Measurements from ENCODE around the gene PPP3CA. TPM values are rescaled to one million over a fixed set of nuclear protein-coding genes. Genes with fewer than 3 reads are reported as not detected.

The PPP3CA gene
- total and polyA plus RNA-seq, 2 donors from 2014 or later = 6.9 to 31.5 TPM

DNA sequence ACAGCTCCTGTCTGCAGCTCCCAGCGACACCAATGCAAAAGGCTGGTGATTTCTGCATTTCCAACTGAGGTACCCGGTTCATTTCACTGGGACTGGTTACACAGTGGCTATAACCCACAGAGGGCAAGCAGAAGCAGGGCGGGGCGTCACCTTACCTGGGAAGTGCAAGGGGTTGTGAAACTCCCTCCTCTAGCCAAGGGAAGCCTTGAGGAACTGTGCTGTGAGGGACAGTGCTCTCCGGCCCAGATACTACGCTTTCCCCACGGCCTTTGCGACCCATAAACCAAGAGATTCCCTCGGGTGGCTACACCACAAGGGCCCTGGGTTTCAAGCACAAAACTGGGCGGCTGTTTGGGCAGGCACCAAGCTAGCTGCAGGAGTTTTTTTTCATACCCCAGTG lies 218.9 kb downstream of the PPP3CA start:
- Histone ChIP-seq H3K27me3 (ENCODE audit: control insufficient read depth, insufficient read depth, low read length) (no peaks in the 10 kb centered on the region), H3K27ac (ENCODE audit: low read depth in 2 of 2, low read length in 2 of 2) (no peak overlapping the region), H3K9me3 (ENCODE audit: control insufficient read depth in 2 of 3, insufficient read depth in 1 of 3, low read length in 3 of 3) (no peaks in the 10 kb centered on the region), H3K9ac (ENCODE audit: low read length in 3 of 3) (no peak overlapping the region), H3K36me3 (ENCODE audit: control insufficient read depth in 2 of 3, insufficient read depth in 3 of 3, low read length in 3 of 3) (no peaks in the 10 kb centered on the region), H3K4me1 (ENCODE audit: control insufficient read depth in 2 of 3, insufficient read depth in 2 of 3, low read depth in 1 of 3, low read length in 3 of 3) (no peaks in the 10 kb centered on the region), H3K4me3 (ENCODE audit: low read length in 3 of 3) (no peak overlapping the region)
- DNase-seq (peak in 1 of 5 donors; percentile 26), FAIRE-seq (no peak)
- intact Hi-C loops (cut with DNase I) = no loop called here
- TF ChIP-seq, protein P1, sequence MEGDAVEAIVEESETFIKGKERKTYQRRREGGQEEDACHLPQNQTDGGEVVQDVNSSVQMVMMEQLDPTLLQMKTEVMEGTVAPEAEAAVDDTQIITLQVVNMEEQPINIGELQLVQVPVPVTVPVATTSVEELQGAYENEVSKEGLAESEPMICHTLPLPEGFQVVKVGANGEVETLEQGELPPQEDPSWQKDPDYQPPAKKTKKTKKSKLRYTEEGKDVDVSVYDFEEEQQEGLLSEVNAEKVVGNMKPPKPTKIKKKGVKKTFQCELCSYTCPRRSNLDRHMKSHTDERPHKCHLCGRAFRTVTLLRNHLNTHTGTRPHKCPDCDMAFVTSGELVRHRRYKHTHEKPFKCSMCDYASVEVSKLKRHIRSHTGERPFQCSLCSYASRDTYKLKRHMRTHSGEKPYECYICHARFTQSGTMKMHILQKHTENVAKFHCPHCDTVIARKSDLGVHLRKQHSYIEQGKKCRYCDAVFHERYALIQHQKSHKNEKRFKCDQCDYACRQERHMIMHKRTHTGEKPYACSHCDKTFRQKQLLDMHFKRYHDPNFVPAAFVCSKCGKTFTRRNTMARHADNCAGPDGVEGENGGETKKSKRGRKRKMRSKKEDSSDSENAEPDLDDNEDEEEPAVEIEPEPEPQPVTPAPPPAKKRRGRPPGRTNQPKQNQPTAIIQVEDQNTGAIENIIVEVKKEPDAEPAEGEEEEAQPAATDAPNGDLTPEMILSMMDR (IDR thresholded peaks at IDR 0.05; ENCODE audit: borderline replicate concordance, extremely low read depth, insufficient read depth) = no peak

DNA sequence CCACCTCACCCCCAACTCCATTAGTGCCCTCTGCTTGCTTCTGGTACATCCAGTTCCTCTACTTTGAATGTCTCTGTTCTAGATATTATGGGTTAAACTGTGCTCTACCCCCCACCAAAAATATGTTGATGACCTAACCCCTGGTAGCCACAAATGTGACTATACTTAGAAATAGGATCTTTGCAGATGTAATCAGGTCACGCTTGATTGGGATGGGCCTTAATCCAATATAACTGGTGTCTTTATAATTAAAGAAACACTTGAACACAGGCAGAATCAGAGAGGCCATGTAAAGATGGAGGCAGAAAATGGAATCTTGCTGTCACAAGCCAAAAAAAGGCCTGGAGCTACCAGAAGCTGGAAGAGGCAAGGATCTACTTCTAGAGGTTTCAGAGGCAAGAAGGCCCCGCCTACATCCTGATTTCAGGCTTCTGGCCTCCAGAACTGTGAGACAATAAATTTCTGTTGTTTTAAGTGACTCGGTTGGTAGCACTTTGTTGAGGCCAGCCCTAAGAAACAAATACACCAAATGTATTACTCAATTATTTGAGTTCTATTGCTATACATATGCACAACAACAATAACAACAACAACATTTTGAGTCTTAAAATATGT lies 220.0 kb downstream of the PPP3CA start:
- Histone ChIP-seq H3K4me3 (ENCODE audit: low read length in 3 of 3) (no peak overlapping the region), H3K27me3 (ENCODE audit: control insufficient read depth, insufficient read depth, low read length) (no peaks in the 10 kb centered on the region), H3K4me1 (ENCODE audit: control insufficient read depth in 2 of 3, insufficient read depth in 2 of 3, low read depth in 1 of 3, low read length in 3 of 3) (no peaks in the 10 kb centered on the region), H3K27ac (ENCODE audit: low read depth in 2 of 2, low read length in 2 of 2) (no peak overlapping the region), H3K9ac (ENCODE audit: low read length in 3 of 3) (no peak overlapping the region), H3K36me3 (ENCODE audit: control insufficient read depth in 2 of 3, insufficient read depth in 3 of 3, low read length in 3 of 3) (no peaks in the 10 kb centered on the region), H3K9me3 (ENCODE audit: control insufficient read depth in 2 of 3, insufficient read depth in 1 of 3, low read length in 3 of 3) (no peaks in the 10 kb centered on the region)
- DNase-seq (no peak), FAIRE-seq (no peak)
- TF ChIP-seq, protein P1 (IDR thresholded peaks at IDR 0.05; ENCODE audit: borderline replicate concordance, extremely low read depth, insufficient read depth) = no peak
- intact Hi-C loops (cut with DNase I) = no loop called here

DNA sequence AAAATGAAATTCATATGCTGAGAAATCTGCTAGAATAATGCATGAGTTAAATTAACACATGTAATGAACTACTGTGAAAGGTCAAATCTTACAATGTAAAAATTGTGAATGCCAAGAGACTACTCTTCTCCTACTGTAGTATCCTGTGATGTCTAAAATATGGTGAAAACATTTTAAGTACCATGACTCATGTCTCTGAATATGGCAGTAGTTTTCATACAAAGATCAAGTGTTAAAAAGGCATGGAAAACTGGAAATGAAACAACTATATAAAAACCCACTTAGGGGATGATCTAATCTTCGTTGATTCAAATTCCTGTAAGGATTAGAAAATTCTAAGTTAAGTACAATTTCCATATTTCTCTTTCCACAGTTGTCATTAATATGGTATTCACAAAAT lies 221.3 kb downstream of the PPP3CA start:
- FAIRE-seq (no peak), DNase-seq (no peak)
- Histone ChIP-seq H3K9me3 (ENCODE audit: control insufficient read depth in 2 of 3, insufficient read depth in 1 of 3, low read length in 3 of 3) (no peaks in the 10 kb centered on the region), H3K4me3 (ENCODE audit: low read length in 3 of 3) (no peak overlapping the region), H3K36me3 (ENCODE audit: control insufficient read depth in 2 of 3, insufficient read depth in 3 of 3, low read length in 3 of 3) (no peaks in the 10 kb centered on the region), H3K27me3 (ENCODE audit: control insufficient read depth, insufficient read depth, low read length) (no peaks in the 10 kb centered on the region), H3K27ac (ENCODE audit: low read depth in 2 of 2, low read length in 2 of 2) (no peak overlapping the region), H3K9ac (ENCODE audit: low read length in 3 of 3) (no peak overlapping the region), H3K4me1 (ENCODE audit: control insufficient read depth in 2 of 3, insufficient read depth in 2 of 3, low read depth in 1 of 3, low read length in 3 of 3) (no peaks in the 10 kb centered on the region)
- TF ChIP-seq, protein P1 (IDR thresholded peaks at IDR 0.05; ENCODE audit: borderline replicate concordance, extremely low read depth, insufficient read depth) = no peak
- intact Hi-C loops (cut with DNase I) = no loop called here
